Muscle of back (tissue), 11 donors: ENCODE measurements around the gene MIS18A. TPM values are rescaled to one million over a fixed set of nuclear protein-coding genes. Genes with fewer than 3 reads are reported as not detected.

Experiments
- DNase-seq, 3 donors: peaks; one replicate each; pipeline versions ENCODE4 v3.0.0 to v3.0.0-alpha.2; 2013
- polyA plus RNA-seq, 10 donors: library from polyadenylated mRNA; unstranded; fragments of 120-200 nt; gene quantifications; one replicate each; pipeline ENCODE4 v1.2.1, GENCODE V29; 2013; ENCODE audit not compliant: insufficient read length in 10 of 10

MIS18A gene
- polyA plus RNA-seq, 10 donors, result 8.4 to 18.2 (median 10.6) TPM

DNA sequence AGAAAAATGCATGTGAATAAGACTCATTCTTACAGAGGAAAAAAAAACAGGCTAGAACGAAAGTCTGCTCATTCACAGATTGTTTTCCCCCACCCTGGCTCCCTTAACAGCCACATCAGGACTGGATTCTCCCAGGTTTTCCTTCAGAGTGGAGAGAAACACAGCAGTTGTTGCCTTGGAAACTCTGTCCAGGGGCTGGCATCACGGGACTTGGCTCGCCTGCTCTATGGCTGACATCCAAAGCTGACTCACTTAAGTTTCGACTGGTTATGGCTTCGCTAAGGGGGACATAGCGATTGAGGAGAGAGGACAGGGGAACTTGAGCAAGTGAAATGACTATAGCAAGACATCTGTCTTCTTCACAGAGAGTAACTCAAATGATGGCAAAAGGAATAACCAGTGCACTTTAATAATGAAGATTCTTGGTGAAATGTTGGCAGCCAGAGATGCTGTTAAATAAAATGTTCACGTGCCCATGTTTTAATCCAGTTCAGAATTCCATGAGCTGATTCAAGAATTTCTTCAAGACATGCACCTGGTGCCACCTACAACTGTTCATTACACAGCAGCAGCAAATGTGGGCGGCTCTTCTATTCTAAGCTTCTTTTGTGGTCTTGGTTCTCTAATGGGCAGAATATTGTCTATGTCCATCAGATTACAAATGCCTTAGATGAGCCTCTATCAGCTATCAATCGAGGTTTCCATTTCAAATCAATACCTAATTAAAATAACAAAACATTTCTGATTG is 21.8 kb downstream of the MIS18A start:
- DNase-seq, result peak; percentile 86 to 93 (median 90)

DNA sequence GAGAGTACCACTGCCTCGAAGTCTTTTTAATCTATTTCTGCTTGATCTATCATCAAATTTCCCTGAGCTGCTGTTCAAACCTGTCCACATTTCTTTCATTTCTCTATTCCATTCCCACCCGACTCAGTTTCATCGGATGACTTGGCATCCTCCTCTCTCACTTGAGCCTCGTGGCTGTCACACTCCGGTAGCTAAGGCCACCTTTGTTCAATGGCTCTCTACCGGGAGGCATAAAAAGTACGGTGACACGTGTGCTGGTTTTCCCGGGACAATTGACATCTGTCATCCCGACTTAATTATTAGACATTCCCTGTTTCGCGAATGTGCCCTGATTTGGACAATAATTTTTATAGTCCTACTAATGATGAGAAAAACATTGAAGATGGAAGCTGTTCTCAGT is 22.6 kb downstream of the MIS18A start:
- peak in 1 of 3 donors; percentile 44 for DNase-seq

DNA sequence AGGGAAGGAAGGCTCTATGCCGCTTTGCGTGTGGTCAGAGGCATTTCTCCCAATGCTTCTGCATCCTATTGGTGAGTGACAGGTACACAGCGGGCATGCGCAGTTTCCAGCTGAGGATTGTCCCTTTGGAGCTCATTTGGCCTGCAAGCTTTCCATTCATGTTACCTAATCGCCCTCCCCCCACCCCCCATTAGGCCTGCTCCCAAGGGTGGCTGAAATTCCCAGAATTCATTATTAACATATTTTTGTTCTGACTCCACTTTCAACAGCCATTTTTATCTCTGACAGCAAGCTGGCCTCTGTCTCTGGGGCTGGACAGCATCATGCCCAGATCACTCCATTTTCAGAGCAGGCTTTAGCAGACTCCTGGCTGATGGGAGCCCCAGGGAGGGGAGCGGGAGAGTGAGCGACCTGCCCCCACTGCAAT is 25.6 kb downstream of the MIS18A start:
- DNase-seq, result peak in 2 of 3 donors; percentile 31 to 48

DNA sequence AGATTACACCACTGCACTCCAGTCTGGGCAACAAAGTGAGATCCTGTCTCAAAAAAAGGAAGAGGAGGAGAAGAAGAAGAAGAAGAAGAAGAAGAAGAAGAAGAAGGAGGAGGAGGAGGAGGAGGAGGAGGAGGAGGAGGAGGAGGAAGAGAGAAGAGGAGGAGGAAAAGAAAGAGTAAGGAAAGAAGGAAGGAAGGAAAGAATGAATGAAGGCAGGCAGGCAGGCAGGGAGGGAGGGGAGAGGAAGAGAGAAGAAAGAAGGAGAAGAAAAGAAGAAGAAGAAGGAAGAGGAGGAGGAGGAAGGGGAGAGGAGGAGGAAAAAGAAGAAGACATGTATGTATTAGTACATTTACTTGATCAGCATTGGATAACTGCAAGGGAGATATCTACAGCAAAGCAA is 26.7 kb downstream of the MIS18A start:
- no peak for DNase-seq

DNA sequence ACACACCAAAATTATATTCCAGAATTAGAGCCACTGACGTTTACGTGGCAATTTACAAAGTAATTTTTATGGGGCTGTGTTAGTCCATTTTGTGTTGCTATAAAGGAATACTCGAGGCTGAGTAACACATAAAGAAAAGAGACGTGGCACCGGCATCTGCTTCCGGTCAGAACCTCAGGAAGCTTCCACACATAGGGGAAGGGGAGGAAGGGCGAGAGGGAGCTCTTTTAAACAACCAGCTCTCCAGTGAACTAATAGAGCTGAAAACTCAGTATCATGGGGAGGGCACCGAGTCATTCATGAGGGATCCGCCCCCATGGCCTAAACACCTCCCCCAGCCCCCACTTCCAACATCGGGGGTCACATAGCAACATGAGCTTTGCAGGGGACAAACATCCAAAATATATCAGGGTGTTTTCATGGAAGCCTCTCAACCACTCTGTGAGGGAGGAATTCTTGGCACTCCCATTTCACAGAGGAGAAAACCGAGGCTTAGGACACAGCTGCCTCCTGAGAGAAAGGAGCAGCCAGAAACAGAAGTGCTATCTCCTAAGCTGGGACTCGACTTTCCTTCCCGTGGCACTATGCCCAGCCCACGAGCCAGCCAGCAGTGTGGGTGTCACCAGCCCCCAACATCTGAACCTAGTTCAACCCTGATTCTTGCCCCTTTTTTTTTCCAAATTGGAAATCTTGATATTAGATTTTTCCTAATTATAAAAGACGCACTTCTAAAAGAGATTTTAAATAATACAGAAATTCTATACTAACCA is 29.2 kb downstream of the MIS18A start:
- no peak for DNase-seq

DNA sequence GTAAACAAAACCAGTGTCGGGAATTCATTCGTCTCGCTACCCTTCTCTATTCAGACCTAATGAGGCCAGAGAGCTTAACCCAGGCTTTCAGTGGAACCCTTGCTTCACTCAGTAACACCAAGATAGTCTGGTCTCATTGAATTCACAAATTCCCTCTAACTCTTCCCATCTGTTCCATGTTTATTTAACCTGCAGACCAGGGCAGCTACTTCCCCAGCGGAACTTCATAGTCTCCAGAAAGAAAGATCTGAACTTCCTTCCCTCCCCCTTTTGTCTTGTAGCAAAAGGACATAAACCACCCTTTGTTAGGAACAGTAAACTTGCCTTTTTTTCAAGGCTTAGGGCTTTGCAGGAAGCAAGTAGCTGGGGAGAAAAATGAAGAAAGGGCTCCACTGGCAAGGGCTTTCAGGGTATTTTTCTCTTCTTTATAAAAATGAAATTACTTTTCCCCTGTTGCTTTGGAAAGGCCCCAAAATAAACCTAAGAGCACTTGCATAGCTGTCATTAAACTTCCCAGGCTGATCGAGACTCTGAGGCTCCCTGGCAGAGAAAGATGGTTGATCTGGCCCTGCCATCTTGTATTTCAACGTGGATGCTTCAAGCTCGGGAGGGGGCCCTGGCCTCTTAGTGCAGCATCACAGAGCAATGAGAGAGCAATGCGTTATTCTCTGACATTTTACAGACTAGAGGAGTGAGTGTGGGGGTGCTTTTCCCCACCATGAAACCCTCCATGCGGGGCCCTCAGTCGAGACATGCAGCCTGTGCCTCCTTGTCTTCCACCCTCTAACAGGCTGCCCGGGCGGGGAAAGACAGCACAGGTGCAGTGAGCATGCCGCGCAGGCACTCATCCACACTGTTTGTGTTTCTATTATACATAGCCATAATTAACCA is 30.0 kb downstream of the MIS18A start:
- DNase-seq, result peak in 1 of 3 donors; percentile 45

DNA sequence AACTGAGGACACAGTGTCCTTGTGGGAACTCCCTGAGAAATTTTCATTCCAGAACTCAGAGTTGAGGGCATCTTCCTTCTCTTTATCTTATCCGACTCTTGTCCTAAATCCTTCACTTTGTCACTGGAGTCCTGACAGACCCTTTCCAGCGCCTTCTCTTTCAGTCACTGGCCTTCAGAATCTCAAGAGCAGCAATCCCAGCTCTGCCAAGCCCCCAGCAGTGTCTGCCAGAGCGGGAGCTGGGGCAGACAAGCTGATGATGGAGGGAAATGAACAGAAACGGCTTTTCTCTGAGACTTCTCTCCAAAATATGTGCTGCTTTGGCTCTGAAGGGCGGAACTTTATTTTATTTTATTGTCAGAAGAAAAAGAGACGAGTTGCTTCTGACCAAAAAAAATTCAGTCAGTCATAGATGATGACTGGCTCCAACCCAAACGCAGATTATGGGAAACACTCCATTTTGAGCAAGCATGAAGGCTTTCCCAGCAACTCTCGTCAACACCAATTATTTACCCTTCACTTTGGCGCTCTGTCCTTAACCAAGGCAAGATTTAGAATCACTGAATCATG is 32.2 kb downstream of the MIS18A start:
- DNase-seq, result peak in 1 of 3 donors; percentile 31

DNA sequence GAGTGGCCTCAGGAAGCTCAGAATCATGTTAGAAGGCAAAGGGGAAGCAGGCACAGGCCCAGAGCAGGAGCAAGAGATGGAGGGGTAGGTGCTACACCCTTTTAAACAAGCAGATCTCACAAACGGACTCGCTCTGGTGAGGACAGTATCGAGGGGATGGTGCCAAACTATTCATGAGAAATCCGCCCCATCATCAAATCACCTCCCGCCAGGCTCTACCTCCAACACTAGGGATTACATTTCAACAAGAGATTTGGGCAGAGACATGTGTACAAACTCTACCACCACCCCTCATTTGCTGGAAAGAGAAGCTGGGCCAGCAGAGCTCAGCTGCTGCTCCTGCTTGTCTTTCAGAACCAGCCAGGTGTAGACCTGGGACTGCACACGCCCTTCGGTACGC is 32.9 kb downstream of the MIS18A start:
- DNase-seq, result no peak

DNA sequence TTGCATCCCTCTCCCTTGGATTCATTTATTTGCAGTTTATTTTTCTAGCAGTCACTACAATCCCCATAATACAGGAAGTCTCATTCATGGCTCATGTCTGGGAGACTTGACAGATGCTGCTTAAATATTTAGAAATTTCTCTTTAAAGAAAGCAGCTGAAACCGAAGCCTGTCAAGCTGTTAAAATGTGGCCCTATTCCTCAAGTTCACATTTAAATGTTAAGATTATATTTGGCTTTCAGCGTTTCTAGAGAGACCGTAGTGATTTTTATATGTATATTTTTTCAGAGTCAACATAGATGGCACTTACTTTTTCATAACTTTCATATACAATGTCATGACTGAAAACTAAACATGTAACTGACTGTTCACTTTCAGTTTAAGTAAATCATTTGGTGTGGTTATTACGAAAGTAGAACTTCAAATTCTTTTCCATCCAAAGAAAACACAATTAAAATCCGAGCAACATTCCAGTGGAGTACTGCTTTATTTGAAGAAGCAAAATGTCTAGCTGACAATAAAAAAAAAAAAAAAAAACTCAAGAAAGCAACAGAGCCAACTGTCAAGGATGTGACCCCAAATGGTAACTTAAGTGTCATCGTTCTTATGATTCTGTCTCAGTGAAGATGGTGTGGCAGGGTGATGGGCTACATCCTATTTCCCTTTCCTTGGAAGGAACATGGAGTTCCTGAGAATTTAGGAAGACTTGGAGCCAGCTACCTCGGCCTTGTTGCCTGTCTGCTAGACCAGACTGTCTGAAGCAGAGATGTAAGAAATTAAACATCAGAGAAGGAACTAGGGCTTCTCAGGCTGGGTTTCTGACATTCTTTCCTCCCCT is 37.8 kb downstream of the MIS18A start:
- DNase-seq, result no peak

DNA sequence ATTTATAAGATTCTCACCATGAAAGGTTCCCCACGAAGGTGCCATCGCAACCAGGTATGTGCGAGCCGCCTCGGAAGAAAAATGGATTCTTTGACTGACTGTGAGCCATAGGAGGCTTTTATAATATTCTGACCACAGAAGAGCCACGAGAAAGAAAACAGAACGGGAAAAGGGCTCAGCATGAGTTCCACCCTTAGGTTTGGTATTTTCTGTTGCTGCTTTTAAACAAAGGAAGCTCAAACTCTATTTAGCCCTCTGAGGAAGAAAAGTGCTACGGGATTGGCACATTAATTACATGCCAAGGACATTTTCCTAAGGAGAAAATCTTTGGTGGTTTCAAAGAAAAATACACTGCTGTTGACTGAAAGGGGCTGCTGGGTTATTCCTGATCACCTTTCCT is 39.3 kb downstream of the MIS18A start:
- DNase-seq, result no peak

DNA sequence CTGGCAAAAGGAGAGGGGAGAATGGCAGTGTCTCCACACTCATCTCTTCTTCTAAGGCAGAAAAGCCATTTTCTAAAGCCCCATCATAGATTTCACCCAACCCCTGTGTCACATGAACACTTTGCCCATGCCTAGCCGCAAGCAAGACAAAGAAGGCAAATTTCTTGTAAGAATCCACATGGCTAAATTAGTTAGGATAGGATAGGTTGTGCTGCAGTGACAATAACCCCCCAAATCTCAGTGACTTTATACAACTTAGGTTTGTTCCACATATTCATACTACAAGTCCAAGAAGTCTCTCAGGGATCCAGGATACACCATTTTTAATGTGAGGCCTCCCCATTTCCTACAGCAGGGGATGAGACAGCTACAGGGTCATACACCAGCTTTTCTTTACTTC is 40.8 kb downstream of the MIS18A start:
- DNase-seq, result no peak

DNA sequence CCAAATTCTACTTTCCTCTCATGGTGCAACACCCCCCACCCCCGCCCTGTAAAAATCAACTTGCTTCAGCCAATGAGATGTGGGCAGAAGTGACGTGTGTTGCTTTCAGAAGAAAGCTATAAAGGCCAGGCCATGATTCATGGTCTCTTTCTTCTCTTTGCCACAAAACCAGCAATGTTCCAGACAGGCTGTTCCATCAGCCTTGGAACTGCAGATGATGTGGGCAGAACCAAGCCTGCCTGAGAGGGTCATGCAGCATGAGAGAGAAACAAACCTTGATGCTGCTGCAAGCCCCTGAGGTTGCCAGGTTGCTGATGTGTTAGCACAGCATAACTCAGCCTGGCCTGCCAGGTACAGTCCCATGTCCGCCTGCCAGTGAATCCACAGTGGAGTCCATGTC is 41.8 kb downstream of the MIS18A start:
- DNase-seq, result no peak

DNA sequence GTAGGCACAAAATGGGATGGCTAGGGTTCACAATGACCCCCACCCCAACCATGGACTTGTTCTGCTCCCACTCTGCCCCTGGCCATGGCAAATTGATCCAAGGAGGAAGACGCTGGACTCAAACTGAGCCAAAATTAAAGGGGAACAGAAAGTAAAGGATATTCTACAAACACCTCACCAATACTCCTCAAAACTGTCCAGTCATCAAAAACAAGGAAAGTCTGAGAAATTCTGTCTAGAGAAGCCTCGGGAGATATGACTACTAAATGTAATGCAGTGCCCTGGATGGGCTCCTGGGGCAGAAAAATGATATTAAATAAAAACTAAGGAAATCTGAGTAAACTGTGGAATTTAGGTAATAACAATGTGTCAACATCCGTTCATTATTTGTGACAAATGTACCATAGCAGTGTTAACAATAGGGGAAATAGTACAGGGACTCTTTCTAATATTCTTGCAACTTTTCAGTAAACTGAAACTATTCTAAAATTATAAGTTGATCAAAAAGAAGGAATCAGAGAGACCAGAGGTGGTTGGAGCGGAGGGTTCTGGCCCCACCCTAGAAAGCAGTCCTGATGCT is 45.0 kb downstream of the MIS18A start:
- no peak for DNase-seq

DNA sequence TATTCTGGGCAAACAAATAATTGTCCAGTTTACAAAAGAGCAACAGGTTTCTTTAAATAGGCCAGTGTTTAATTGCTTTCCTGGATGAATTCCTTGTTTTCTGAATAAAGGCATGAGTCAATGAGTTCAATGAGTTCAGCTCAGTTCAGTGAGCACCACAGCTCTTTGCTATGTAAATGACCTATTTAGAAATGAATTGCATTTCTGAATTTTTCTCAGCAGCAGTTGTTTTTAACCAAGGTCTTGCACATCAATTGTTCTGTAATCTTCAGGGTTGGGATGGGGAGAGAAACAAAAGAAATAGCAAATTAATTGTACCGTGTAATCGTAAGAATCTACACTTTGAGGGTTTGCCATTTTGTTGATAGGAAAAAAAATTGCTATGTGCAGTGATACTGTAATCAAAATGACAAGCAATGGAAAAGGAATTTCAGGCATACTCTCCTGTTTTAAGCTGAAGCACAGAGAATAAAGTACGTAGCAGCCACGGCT is 45.7 kb downstream of the MIS18A start:
- no peak for DNase-seq

DNA sequence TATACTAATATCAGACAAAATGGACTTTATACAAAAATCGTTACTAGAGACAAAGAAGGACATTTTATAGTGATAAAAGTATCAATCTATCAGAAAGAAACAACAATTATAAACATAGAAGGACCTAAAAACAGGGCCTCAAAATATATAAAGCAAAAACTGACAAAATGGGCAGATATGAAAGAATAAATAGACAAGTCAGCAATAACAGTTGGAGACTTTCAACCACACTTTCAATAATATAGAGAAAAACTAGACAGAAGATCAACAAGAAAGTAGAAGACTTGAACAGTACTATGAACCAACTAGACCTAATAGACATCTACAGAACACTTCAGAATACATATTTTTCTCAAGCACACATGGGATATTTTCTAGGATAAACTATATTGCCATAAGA is 52.4 kb downstream of the MIS18A start:
- DNase-seq, result no peak

Other genes starting within 250 kb of the MIS18A start
- 1 to 10 TPM in 1 of 10 donors, under 1 TPM in 2, not detected in 7; 0.36 to 1.2 (median 0.82) TPM for gene MRAP, start 19.8 kb upstream of the MIS18A start, polyA plus RNA-seq
- 10 to 100 TPM; 10.7 to 15.5 (median 13.2) TPM for gene URB1, start 114.0 kb upstream of the MIS18A start, polyA plus RNA-seq
- 1 to 10 TPM; 1.8 to 3.4 (median 2.9) TPM for gene EVA1C, start 133.7 kb upstream of the MIS18A start, polyA plus RNA-seq